ENCODE data around the gene EFCAB14.

EFCAB14 gene

DNA sequence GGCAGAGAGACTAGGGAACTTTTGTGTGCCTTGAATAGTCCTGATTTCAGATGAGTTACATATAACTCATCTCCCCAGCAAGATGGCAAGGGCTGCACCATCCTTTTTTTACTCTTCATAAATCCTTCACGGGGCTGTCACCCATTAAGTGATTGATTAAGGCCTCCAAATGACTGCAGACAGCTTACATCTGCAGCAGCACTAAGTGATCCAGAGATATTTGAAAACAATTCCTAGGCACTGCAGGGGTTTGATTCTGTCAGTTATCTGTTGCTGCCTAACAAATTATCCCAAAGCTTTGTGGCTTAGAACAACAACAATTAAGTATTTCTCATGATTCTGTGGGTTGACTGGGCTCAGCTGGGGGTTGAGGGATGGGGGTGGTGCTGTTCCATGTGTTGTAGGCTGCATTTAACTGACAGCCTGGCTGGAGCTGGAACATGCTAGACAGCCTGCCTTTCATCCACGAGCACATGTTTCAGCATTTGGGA lies 27.9 kb downstream of the EFCAB14 start:
- FAIRE-seq (no peak), DNase-seq (ENCODE audit: insufficient read length, low spot score) (no peak)

DNA sequence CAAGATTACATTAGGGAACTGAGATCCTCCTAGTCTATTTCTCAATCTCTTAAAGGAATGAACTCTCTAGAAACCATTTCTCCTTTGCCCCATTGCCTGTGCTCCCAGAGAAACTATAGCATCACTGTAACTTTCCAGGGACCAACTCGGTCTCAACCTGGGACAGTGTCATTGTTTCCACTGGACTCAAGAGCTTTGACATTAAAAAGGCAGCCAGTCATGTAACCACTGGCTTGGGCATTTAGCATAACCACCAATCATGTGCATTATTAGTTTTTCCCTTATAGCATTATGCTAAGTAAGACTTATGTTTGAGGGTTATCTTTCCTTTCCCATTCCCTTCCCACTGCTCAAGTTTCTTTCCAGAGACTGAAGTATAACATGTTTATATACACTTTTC lies 29.0 kb downstream of the EFCAB14 start:
- FAIRE-seq: no peak
- TF ChIP-seq, protein P1, sequence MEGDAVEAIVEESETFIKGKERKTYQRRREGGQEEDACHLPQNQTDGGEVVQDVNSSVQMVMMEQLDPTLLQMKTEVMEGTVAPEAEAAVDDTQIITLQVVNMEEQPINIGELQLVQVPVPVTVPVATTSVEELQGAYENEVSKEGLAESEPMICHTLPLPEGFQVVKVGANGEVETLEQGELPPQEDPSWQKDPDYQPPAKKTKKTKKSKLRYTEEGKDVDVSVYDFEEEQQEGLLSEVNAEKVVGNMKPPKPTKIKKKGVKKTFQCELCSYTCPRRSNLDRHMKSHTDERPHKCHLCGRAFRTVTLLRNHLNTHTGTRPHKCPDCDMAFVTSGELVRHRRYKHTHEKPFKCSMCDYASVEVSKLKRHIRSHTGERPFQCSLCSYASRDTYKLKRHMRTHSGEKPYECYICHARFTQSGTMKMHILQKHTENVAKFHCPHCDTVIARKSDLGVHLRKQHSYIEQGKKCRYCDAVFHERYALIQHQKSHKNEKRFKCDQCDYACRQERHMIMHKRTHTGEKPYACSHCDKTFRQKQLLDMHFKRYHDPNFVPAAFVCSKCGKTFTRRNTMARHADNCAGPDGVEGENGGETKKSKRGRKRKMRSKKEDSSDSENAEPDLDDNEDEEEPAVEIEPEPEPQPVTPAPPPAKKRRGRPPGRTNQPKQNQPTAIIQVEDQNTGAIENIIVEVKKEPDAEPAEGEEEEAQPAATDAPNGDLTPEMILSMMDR (IDR thresholded peaks at IDR 0.05; ENCODE audit: insufficient read depth, missing control alignments): no peak
- no peak for DNase-seq (ENCODE audit: insufficient read length, low spot score)

More for the DNA sequence above, 27.9 kb downstream of the EFCAB14 start:
- TF ChIP-seq, protein P1 (IDR thresholded peaks at IDR 0.05; ENCODE audit: insufficient read depth, missing control alignments): no peak

DNA sequence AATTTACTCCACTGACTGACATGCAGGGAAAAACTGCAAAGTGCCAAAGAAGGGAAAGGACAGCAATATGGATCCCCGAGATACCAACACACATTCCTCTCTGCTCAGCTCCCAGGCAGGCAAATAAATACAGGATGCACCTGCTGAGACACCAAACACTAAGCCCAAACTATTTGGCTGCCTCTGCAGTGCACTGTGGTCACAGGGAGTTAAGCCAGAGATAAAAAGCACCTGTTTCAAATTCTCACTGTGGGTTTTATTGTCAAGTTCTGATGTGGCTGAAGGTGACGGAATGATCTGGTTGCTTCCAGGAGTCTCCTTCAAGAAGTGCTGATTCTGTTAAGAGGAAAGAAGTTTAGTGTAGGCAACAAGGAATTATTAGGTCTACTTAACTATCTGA lies 29.6 kb downstream of the EFCAB14 start:
- FAIRE-seq (no peak), DNase-seq (ENCODE audit: insufficient read length, low spot score) (no peak)
- TF ChIP-seq, protein P1 (IDR thresholded peaks at IDR 0.05; ENCODE audit: insufficient read depth, missing control alignments): no peak

DNA sequence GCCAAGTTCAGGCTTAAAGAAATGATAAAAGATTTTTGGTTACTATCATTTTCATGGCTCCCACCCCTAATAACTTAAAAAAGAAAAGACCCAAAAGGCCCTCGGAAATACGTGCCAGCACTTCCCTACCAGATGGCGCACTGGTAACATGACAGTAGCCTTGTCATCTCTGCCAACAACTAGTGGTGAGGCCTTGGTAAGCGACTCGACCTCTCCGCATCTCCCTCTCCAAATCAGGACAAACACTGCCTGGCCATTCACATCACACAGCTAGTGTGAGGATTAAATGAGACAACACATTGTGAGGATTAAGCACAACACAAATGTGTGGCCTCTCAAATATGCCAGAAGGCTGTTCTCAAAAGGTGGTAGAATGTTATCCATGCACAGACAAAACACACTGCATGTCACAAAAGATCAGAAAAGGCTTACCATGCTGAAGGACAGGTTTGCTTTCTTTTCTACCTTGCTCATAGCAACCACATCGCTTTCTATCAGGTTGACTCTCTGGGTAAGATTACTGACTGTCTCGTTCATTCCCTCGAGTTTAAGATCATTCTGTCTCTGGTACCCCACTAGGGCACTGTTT lies 30.9 kb downstream of the EFCAB14 start:
- no peak for FAIRE-seq
- TF ChIP-seq, protein P1 (IDR thresholded peaks at IDR 0.05; ENCODE audit: insufficient read depth, missing control alignments): no peak

DNA sequence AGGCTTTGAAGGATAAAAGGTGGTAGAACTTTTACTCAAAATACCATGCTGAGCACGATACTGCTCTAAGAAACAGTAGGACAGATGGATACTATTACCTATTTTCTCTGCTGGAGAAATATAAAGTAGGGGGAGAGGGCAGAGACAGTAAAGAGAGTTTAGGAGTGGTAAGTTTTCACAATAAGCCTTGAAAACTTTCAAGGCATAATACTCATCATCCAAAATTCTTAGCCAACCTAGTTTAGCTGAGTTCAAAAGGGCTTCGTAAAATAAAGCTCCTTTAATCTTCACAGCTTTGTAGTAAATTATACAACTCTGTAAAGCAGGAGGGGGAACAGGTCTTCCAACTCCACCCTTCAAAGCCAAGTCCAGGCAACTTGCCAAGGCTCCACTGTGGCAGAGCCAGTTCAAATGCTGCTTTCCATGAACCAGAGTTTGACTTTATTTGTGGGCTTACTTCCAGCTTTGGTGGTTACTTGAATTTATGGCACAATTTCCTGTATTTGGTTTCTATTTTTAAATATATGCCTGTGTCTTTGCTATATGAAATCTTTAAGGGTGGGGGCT lies 31.7 kb downstream of the EFCAB14 start:
- no peak for FAIRE-seq
- DNase-seq (ENCODE audit: insufficient read length, low spot score): no peak
- TF ChIP-seq, protein P1 (IDR thresholded peaks at IDR 0.05; ENCODE audit: insufficient read depth, missing control alignments): no peak

More for the DNA sequence above, 30.9 kb downstream of the EFCAB14 start:
- DNase-seq (ENCODE audit: insufficient read length, low spot score): no peak

DNA sequence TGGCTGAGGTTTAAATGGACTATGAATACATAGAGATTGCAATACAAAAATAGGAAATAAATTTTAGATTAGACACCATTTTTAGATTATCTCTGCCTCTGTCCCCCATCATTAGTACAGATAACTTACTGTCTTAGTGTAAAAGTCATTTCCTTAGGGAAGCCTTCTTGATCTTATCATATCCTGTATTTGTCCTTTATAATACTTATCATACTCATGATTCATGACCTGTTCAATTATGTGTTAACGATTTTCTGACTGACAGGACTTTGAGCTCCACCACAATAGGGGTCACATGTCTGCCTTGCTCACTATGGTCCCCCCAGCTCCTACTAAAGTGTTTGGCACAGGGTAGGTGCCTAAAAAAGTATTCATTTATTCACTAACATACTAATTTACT lies 32.7 kb downstream of the EFCAB14 start:
- FAIRE-seq: no peak
- TF ChIP-seq, protein P1 (IDR thresholded peaks at IDR 0.05; ENCODE audit: insufficient read depth, missing control alignments): no peak
- DNase-seq (ENCODE audit: insufficient read length, low spot score): no peak

DNA sequence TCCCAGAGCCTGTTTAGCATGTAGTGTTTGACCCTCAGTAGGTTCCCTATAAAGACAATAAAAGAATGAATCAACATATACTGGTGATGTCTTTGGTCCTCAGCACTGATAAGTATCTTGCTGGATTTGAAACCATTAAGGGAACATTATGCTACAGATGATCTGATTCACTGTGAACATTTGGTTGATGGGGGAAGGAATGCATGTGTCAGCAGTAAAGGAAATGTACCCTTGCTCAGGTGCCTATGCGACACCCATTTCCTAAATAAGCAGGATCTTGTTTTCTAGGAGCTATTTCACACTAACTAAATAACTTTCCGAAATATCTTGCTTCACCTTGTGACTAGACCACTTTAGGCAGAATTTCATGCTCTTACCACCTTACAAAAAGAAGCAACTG lies 34.2 kb downstream of the EFCAB14 start:
- TF ChIP-seq, protein P1 (IDR thresholded peaks at IDR 0.05; ENCODE audit: insufficient read depth, missing control alignments): no peak
- no peak for DNase-seq (ENCODE audit: insufficient read length, low spot score)
- FAIRE-seq: no peak

Measured in D721Med (cell line).